GM19035 (cell line): Measurements from ENCODE around the gene CFAP77.
"Not testable (repeated sequence)": the region's sequence is repeated elsewhere in the genome, so short reads cannot be mapped to it uniquely, and the experiment has no call there.

Experiments used
- ATAC-seq: cut with Tn5 transposase; IDR thresholded peaks from one replicate; pipeline ENCODE4 v1.9.1; 2021; ENCODE audit not compliant: unreplicated experiment

CFAP77 gene

GRCh38 chr9:132545578-132545977, 135.6 kb downstream of the CFAP77 start:
- no peak for ATAC-seq

DNA sequence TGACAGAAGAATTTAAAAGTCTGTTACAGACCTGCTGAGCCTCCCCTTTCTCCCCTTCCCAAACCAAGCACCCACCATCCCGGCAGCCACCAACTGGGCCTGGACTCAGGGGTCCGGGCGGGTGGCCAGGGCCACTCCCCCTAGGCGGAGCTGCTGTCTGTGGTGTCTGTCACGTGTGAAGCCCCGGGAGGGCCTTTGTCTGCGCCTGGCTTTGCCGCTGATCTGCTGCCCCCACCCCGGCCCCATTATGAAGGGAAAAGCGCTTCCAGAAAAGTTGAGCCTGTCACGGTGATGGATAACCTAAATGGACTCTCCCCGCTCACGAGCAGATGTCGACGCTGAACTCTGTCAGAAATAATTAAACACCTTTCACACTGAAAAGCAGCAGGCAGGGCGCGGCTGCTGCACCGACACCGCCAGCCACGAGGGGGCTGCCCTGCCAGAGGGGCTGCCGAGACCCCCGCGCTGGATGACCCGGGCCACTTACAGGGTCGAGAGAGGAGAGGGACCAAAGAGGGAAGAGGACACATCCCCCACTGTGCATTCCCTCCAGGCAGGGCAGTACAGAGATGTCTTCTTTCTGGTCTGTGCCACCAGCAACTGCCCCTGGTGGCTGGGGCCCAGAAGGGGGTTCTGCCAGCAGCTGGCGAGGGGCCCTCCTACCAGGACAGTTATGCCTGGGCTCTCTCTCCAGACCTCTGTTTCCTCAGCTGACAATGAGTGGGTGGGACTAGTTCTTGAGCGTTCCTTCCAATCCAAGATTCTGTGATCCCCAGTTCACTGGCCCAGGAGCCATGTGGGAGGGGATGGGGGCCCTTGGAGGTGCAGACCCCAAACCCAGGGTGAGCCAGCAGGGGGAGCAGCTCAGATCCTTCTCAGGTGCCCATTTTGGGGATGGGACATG, 136.4 kb downstream of the CFAP77 start:
- ATAC-seq: no peak

DNA sequence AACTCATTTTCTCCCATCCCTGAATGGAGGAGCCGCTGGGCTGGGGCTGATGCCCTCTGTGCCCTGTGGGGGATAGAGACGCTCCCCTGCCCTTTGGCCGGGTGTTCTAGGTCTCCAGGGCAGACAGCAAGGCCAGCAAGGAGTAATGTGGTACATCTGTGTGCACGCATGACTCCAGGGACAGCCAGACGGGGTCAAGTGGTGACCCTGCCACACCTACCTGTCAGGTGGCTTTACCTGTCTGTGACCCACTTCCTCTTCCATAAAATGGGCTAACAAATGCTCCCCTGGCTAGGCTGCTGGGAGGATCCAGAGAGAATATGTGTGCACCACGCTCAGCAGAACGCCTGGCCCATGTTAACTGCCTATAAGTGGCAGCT, 137.0 kb downstream of the CFAP77 start:
- ATAC-seq: no peak

DNA sequence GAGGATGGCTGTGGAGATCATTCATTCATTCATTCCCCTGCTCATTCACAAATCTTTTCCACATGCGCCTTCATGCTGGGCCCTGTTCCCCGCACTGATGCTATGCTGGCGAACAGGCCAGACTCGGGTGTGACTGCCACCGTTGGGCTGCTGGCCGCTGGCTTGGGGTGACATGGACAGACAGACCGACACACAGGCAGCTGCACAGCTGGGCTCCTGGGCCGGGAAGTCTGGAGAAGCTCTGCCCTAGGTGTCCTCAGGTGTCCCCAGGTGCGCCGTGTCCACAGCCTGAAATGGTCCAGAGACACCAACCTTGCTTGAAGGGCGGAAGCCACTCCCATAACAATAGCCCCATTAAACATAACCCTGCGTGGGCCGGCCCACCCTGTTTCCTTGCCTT, 137.4 kb downstream of the CFAP77 start:
- no peak for ATAC-seq

DNA sequence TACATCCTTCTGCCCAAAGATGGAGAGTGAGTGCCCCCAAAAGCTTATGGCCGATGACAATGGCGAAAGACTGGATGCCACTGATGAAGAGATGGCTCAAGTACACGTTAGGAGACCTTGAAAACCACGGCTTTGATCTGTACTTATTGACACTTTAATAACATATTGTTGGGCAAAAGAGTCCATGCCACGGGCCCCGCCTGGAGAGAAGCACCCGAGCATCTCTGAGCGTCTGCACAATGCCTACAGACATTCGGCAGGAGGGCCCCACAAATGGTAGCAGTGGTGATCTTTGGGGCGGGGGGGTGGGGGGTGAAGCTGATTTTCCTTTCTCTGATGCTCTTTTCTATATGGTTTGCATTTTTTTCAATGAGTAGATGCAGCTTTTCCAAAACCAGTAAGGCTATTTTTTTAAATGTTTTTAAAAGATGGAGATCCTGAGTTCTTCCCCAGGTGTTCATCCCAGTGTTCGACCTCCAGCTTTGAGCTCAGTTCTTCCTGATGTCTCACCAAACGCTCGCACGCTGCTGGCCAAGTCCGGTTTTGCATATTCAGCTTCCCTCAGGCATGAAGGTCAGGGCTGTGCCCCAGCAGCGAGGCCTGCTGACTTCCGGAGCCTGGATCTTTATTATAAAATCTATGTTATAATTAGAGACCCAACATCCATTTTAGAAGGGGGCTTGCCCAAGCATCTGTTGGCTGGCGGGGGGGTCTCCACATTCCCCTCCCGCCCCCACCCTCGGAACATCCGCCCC, 138.1 kb downstream of the CFAP77 start:
- no peak for ATAC-seq

- no peak for ATAC-seq
Observed at GRCh38 chr9:132548751-132549640, 139.0 kb downstream of the CFAP77 start.

DNA sequence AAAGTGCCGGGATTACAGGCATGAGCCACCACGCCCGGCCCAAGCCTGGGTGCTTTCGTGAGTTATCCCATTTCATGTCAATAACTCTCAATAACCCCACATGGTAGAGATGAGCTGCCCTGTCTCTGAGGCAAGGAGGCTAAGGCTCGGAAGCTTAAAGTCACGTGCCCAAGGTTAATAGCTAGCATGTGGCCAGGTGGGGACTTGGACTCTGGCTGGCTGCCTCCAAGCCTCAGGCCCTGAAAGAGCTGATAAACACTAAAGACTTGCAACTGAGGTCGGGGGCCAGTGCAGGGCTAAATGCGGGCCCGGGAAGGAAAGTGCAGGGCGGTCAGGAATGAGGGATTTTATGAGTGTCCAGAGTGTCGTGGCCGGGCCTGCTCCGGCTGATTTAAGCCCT, 141.5 kb downstream of the CFAP77 start:
- no peak for ATAC-seq

DNA sequence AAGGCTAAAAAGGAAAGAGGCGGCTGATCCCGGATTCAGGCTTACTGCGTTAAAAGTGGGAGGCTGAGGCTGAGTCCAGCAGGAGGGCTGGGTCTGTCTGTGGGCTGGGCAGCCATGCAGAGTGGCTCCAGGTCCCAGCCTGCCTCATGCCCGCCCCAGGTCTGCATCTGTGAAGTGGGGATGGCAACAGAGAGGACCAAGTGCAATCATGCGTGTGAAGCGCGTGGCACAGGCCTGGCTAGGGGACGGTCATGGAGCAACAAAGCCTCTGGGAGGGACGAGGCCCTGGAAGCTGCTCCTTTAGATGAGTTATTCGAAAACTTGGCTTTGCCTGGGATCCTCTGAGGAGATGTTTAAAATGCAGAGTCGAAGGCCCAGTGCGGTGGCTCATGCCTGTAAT, 142.0 kb downstream of the CFAP77 start:
- ATAC-seq: no peak

DNA sequence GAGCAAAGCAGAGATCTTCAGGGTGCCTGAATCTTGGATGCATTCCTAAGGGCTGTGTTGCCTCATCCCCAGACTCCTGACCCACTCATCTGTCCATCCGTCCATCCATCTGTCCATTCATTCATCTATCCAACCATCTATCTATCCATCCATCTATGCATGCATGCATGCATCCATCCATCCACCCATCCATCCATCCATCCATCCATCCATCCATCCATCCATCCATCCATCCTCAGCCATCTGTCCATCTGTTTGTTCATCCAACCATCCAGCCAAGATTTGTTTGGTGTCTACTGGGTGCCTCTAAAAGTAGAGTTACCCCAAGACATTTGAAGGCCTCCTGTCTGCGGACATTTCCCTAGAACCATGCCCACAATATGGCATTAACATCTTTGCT, 144.7 kb downstream of the CFAP77 start:
- ATAC-seq: no peak

DNA sequence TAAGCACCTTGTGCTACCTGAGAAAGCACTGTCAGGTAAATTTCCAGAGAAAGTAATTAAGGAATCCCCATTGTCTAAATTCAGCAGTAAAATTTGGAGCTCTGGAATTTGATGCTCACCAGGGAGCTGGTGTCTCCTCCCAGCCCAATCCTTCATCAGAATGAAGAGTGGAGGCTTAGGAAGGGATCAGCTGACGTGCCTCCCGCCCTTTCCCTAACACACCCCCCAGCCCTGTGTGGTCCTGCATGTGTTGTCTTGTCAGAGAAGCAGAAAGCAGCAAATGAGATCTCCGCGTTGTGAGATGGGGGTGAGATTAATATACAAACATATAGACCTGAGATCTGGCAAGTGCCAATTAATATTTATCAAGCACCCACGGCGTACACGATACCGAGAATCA, 145.5 kb downstream of the CFAP77 start:
- no peak for ATAC-seq

GRCh38 chr9:132556235-132556634, 146.2 kb downstream of the CFAP77 start:
- no peak for ATAC-seq

GRCh38 chr9:132556714-132557113, 146.7 kb downstream of the CFAP77 start:
- no peak for ATAC-seq

GRCh38 chr9:132557159-132557558, 147.1 kb downstream of the CFAP77 start:
- no peak for ATAC-seq

DNA sequence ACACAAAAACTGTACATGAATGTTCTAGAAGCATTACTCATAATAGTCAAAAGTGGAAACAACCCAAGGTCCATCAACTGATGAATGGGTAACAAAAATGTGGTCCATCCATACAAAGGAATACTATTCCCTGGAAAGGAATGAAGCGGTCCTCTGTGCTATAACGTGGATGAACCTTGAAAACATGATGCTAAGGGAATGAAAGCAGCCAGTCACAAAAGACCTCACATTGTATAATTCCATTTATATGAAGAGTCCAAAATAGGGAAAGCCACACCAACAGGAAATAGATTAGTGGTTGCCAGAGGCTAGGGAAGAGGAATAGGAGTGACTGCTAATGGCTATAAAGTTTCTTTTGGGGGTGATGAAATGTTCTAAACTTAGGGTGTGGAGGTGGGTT, 149.7 kb downstream of the CFAP77 start:
- ATAC-seq: no peak

DNA sequence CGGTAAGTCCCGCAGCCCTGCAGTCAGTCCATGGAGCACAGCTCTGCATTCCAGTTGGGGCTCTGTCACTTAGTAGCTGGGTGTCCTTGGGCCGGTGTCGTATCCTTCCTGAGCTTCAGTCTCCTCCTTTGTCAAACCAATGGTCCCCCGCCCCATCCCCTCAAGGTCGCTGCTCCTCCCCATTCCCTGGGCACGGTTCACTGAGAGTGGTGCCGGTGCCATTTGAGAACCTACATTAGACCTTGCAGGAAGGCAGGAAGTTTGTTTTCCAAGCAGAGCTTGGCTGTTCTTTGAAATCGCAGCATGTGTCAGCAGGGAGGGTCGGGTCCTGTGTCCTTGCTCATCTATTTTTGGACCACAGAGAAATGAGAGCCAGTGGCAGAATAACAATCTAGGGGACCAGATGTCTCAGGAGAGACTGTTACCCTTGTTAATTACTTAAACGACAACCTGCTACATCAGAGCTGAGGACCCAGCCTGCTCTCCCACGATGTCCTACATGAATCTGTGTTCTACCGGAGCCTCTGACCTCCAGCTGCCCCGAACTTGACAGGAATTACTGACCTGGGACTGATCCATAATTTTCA, 150.7 kb downstream of the CFAP77 start:
- no peak for ATAC-seq

GRCh38 chr9:132562306-132562573, 152.2 kb downstream of the CFAP77 start:
- no peak for ATAC-seq

DNA sequence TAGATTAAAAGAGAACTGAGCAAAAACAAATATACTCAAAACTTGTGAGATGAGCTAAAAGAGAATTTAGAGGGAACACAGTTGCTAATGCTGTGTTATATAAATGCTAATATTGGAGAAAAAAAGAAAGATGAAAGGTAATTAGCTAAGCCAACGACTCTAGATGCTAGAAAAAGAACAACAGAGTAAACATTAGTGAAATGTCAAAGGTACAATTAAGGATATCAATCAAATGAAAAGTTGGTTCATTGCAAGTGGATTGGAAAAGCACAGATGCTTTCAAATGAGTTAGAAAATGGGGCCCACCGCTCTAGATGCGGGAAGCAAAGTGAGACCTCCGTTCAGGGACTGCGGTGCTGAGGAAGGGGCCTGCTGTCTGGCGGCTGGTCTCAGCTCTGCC, 154.5 kb downstream of the CFAP77 start:
- ATAC-seq: no peak

- not testable (repeated sequence) for ATAC-seq
Observed at GRCh38 chr9:132568787-132569186, 158.8 kb downstream of the CFAP77 start.

- ATAC-seq: no peak
Observed at GRCh38 chr9:132571806-132572600, 162.0 kb downstream of the CFAP77 start.

GRCh38 chr9:132572921-132573320, 162.9 kb downstream of the CFAP77 start:
- ATAC-seq: no peak
